Middle frontal gyrus (tissue), 1 donor: Measurements from ENCODE around the gene PKIG.

Experiments
- DNase-seq: peaks from one replicate; pipeline ENCODE4 v3.0.0-alpha.2; 2015; ENCODE audit warnings: low spot score; ENCODE audit errors: extremely low spot score

PKIG gene

DNA sequence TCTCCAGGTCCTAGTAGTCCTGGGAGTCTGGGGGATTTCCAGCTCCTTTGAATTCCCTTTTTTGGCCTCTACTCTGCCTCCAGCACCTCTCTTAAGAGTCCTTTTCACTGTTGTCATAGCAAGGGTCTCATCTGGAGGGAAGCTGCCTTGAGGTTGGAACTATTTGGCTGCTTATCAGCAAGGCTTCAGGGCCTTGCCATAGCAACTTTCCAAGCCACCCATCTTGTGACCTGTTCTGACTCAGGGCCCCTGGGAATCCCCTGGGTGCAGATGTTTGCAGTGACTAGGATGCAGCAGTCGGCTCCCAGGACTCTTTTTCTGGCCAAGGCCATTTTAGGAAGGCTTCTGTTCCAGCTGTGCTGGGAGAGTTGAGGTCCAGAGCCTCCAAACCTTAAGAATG is 12.4 kb downstream of the PKIG start:
- no peak for DNase-seq

DNA sequence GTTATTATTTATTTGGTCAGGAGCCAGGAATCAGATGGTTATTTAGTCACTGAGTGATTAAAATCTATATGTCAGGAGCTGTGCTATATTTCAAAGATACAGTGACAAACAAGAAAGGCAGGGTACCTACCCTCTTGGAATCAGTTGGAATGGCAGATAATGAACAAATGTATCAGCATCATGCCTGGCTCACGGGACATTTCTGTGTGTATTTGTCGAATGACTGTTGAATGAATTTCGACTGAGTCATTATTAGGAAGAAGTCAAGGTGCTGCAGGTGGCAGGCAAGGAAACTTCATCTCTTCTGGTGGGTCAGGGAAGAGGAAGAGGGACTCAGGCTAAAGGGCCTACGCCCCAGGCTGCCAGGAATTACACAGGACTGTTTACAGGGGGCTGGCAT is 13.6 kb downstream of the PKIG start:
- DNase-seq, result no peak

DNA sequence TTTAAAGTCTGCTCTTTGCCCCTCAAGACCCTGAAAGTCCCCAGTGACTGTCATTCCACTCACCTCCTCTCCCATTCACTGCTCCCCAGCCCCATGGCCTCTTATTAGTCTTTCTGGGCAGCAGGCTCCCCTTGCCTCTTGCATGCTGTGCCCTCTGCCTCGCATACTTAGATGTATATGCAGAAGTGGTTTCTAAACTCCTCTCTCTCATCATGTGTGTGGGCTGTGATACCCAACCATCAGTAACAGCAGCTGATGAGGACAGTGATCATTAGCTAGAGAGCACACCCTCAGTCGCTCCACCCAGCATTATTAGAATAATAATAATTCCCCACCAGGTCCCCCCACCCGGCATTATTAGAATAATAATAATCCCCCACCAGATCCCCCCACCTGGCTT is 14.5 kb downstream of the PKIG start:
- no peak for DNase-seq

DNA sequence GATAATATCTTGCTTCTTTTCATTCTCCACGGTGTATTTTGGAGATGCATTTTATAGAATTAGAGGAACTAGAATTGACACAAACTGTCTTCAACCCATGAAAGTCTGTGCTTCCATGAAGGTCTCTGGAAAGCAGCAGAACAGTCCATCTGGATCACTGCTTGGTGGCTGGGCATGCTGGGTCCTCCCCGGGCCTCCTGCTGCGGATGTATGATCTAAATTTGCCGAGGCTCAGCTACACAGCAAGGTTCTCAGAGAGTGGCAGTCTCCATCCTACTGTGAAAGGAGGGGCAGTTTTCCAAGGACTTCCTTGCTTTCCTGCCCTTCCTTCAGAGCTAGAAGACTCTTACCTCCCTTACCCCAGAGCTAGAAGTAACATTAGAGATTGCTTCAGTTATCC is 15.1 kb downstream of the PKIG start:
- no peak for DNase-seq

DNA sequence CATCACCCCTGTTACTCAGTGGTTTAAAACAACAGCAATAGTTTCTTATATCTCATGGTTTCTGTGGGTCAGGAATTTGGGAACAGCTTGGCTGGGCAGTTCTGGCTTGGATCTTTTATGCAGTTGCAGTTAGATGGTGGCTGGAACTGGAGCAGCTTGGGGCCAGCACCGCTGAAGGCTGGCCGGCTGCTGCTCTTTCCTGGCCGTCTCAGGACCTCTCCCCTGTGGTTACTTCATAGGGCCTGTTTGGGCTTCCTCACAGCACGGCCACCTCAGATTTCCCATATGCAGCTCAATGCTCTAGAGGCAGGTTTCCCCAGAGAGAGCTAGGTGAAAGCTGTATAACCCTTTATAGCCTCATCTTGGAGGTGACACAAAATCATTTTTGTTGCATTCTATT is 15.6 kb downstream of the PKIG start:
- DNase-seq, result no peak

DNA sequence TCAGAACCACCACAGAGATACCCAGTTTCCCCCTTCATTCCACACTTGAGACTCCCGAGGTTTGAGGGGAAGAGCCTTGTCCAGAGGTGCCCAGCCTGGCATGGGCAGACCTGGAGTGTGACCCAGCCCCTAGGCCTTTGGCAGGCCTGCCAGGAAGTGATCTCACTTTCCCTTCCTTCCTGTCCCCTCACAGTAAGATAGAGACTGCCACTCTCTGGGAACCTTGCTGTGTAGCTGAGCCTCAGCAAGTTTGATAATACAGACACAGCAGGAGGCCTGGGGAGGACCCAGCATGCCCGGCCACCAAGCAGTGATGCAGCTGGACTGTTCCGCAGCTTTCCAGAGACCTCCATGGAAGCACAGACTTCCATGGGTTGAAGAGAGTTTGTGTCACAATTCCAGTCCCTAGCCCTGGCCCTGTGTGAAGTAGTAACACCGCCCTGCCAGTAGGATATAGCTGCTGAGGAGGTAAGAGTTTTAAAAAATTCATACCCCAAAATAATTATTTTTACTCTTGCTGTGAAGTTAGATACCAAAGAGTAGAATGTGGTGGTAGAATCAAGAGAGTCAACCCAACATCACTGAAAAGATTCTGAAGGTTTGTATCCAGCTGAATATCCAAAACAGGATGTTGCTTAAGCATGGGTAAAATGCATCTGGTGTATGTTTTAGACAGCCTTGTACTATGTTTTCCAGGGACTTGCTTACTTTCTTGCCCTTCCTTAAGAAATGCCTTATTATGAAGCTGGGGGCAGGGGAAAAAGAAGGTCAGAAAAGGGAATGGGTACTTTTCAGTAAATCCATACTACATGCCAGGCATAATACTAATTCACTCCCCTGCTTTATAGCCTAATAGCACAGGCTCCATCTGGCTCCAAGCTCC is 16.3 kb downstream of the PKIG start:
- DNase-seq, result no peak

DNA sequence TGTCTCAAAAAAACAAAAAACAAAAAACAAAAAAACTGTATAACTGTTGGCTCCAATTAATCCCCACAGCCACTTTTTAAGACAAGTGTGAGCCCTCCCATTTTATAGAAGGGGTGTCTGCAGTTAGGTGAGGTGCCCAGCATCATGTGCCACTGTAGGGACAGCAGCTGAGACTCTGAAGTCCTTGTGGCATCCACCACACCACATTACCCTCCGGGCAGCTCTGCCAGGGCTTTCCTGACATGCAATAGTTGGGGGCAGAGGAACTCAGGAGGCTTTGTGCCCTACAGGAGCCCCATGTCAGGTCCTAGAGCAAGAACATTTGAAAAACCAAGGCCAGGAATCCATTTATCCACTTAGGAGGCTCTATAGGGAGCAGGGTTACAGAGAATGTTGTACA is 17.3 kb downstream of the PKIG start:
- no peak for DNase-seq

DNA sequence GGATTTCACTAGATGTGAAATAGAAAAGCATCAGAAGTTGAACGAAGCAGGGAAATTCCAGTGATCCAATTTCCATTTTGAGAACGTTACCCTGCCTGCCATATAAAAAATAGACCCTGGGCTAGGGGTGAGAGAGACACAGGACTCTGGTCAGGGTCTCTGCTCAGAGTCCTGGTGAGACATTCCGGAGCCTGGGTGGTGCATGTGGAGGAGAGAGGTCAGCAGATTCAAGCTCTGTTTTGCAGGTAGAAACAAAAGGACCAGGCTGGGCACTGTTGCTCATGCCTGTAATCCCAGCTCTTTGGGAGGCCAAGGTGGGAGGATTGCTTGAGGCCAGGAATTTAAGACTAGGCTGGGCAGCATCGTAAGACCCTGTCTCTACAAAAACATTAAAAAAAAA is 17.9 kb downstream of the PKIG start:
- DNase-seq, result no peak

DNA sequence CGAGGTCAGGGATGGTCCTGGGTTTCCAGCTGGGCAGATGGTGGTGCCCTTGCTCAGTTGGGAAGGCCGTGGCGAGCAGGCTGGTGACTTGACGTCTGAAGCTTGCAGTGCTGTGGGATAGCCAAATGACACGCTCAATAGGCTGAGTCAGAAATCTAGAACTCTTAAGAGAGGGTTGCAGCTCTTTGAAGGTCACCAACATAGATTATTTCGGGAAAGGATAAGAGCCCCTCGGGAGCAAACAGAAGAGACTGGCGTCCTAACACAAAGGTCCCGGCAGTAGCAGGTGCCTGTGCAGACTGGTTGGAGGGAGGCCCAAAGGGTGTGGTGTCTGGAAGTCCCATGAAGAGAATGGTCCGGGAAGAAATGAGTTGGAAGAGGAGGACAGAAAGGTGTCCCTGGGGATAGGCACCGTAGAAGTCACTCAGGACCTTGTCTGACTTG is 18.4 kb downstream of the PKIG start:
- DNase-seq, result no peak

DNA sequence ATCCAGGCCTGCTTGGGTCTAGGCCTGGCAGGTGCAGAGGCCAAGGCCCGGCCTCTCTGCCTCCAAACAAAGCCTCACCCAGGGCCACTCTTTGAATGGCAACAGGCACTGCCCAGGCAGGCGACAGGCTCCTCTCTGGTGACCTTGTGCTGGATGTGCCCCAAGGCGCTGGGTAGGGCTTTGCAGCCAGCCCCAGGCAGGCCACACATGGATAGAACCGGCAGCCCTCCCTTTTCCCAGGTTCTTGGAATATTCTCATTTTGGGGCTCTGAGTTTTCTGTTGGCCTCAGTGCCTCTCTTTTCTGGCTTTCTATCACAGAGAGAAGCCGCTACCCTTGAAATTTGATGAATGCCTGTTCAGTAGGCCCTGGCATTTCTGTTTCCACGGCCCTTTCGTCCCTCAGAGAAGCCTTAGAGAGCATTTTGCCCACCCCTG is 18.9 kb downstream of the PKIG start:
- no peak for DNase-seq

DNA sequence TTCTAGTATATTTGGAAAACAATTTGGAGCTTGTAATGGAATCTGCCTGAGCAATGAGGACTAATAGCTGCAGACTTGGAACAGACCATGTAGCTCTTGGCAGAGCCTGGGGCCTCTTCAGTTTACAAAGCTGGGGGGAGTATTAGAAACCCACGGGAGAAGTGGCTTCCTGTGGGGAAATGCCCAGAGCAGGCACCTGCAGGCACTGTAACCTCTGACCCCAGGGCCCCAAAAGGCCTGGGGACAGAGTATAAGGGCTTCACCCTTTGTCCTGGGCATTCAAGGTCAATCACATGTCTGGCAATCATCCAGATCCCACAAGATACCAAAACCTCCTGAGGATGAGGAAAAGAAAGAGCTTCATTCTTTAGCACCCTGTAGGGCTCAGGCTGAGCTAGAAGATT is 19.4 kb downstream of the PKIG start:
- no peak for DNase-seq

DNA sequence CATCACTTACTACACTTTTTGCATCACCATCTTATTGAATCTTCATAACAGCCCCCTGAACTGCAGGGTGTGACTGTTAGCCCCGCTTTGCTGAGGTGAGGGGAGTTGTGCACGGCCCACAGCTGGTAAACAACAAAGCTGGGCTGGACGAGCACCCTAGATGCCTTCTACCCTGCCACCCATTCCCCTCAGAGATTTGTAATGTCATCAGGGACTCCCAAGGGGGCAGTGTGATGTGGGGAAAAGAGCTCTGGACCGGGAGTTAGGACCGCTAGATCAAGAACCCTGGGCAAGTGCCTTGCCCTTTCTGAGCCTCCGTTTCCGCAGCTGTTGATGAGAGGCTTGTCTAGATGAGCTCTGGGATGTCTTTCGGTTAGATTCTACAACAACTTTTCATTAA is 20.9 kb downstream of the PKIG start:
- no peak for DNase-seq

DNA sequence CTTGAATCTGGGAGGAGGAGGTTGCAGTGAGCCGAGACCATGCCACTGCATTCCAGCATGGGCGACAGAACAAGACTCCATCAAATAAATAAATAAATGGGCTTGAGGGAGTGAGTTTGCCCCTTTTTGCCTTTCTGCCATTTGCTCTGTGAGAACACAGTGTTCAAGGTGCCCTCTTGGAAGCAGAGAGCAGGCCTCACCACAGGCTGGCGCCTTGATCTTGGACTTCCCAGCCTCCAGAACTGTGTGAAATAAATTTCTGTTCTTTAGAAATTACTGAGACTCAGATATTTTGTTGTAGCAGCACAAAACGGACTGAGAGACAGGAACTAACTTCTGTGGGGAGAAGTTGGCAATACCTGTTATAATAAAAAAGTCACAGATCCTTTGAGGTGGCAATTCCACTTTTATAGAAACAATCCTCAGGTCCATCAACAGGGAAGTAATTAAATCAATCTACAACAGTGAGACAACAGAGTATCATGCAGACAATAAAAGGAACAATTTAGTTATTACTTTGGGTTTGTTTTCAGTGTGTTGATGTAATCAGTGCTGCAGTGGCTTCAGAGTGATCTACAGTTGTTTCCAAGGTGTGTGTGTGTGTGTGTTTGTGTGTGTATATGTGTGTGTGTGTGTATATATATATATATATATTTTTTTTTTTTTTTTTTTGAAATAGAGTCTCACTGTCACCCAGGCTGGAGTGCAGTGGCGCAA is 24.5 kb downstream of the PKIG start:
- no peak for DNase-seq

DNA sequence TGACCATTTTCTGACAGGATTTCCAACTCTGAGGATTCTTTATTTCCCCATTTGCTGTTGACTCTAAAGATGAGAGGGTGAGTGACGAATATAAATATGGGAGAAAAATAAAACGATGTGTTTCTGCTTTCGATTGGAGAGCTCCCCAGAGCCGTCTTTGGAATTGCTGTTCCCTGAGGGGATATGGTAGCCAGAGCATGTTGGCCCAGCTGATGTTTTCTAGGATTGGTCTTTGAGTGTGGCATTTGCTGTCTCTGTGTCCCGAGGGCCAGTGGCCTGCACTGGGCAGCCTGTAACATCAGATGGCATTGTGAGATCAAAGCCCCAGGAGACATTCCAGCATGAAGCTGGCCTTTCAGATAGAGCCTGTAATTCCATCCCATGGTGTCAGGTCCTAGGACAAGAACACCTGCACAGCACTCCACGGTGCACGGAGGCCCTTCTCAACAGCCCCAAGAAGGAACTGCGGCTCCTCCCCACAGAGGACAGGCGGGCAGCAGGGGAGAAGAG is 26.7 kb downstream of the PKIG start:
- DNase-seq, result no peak

DNA sequence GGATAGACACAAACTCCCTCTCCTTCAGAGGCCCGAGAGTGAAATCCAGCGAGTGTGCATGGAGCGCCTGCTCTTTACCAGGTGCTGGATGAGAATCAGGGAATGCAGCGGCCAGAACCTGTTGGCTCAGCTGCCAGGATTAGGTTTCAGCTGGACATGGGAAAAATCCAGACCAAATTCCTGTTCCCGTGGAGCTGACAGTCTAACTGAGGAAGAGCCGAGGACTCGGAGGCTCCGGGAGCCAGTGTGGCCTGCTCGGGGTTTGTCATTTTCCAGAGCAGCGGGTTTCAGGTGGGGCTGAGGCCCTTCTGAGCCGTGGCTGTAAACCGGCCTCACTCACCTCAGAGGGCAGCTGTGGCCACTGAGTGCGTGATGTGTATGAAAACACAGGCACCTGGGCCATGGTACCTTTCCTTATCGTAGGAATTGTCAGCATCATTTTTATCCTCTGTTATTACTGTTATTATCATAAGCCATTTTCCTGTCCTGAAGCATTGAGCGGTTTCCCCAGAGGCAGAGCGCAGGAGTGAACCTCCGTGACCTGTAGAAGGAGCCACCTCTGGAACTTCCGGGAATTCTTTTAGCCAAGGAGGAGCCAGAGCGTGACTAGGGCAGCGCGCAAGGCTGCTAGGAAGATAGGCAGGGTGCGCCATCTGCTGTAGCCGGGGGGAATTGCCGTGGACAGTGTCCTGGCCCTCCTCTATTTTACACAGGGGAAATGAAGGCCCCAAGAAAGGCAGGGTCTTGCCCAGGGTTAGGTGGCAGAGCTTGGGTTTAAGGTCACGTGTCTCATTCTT is 27.3 kb downstream of the PKIG start:
- DNase-seq, result peak; percentile 90

DNA sequence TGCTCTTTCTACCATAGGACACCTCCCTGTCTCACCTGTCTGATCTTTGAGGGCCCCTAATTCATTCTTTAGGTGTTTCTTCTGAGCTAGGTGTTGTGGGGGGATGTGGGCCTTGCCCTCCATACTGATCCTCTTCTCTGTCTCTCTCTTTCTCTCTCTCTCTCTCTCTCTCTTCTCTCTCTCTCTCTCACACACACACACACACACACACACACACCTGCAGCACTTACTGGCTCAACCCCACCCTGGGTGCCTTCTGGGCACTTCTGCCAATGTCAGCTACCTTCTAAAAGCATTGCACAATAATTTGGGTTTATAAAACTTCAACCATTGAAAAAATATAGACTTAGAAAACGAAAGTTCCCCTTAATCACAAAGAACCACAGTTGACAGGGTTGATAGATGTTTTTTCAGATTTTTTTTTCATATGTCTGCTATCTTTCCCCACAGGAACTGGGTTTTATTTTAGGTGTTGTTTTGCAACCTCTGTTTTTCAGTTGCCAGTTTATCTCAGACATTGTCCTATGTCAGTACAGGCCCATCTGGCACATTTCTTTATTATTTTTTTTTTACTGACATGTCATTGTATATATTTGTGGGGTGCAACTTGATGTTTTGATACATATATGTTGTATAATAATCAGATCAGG is 28.1 kb downstream of the PKIG start:
- DNase-seq, result no peak

DNA sequence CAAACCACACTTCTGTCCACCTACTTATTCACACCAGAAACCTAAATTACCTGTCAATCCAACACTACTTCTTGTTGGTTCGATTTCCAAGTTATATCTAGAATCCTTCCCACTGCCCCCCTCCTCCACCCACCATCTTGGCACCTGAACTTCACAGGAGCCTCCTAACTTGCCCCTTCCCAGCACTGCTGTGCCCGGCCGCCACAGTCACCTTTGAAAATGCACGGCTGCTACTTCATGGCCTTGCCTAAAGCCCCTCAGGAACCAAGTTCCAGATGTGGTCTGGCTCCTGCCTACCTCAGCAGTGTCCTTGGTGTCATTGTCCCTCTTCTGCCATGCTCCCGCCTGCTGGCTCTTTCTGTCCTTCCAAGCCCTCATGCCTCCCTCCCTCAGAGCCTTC is 31.2 kb downstream of the PKIG start:
- no peak for DNase-seq

DNA sequence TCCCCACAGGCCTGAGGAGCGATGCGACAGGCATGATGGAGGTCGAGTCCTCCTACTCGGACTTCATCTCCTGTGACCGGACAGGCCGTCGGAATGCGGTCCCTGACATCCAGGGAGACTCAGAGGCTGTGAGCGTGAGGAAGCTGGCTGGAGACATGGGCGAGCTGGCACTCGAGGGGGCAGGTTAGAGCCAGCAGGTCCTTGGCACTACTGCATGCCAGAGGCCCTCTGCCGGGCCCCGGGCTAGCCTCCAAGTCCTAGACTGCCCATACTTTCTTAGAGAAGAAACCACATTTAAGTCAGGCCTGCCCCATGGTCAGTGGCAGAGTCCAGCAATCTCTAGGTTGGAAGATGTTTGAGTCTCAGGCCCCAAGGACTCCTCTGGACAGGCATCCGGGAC is 32.1 kb downstream of the PKIG start:
- DNase-seq, result no peak

DNA sequence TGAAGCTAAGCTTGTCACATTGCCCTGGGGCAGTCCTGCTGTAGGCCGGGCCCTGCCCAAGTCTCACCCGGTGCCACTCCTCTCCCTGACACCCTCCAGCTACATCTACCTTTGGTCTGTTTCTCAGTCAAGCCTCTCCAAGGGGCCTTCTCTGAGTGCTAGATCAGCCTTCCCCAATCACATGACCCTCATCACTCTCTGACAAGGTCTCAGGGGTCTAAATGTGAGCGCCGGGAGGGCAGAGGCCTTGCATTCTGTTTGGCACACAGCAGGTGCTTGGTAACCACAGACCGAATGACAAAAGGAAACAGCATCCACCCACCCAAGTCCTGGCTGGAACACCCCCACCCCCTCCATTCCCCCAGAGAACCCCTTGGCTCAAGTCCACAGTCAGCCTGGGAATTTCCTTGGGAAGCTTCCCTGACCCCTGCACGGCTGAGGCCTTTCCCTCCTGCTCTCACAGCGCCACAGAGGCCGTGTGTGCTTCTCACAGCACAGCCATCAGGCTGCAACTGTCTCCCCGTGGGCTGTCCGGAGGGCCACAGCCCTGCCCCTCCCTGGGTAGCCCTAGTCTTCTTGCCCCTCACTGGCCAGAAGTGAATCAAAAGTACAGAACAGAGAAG is 32.9 kb downstream of the PKIG start:
- DNase-seq, result no peak

DNA sequence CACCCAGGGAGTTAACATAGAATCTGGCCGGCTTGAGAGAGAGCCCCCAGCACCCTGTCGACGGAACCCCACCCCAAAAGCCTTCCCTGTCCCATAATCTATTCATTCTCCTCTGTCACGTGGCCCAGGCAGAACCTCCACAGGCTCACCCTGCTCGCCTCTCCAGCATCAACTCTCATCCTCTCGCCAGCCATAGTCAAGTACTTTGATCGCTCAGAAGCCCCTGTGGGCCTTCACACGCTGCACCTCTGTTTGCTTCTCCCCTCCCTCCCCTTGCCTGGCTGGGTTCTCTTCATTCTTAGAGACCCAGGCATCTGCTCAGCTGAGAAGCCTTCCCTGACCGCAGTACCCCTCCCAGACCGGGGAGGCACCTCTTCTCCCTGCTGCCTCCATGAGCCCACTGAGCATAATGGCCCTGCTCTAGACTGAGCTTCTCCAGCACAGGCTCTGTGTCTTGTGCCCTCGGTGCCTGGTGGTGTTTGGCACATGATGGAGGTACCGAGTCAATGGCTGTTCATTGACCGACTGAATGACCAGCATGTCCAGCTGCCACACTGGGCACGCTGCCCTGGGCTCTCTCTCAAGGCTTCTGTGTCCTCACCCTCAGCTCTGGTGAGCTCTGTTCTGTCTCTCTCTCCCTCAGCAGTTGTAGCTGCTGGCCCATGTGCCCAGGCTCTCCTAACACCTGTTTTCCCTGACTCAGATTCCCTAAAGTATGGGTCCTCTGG is 33.7 kb downstream of the PKIG start:
- peak; percentile 68 for DNase-seq
